ENCODE data around the gene LGALS1.

LGALS1 gene

DNA sequence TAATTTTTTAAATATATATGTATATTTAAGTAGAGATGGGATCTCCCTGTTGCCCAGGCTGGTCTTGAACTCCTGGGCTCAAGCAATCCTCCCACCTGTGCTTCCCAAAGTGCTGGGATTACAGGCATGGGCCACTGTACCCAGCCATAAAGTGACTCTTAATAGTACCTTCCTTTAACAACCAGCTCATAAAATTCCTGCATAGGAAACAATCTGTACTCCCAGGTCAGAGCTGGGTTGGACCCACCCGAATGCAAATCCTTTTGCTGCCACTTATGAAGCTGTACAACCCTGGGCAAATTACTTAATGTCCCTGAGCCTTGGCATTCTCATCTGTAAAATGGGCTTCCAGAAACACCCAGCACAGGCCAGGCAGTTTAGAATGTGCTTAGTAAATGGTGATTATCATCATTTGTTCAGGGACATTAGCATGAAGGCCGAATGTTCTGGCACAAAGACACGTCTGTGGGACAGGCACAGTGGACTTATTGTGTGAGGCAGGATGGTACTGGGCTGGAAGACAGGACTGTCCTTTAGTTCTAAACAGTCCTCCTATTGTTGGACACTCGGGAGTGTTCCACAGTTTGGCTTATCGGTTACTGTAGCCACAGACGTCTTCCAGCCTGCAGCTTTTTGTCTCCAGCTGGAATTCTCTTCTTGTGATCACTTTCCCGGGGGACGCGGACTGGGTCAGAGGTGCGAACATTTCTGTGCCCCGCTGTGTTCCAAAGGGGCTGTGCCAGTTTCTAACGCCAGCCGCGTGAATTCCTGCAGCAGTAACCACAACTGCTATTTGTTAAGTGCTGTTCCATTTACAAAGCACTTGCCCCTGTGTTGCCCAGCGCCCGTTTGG is 11.0 kb upstream of the LGALS1 start:
- DNase-seq = no peak

- no peak for DNase-seq
Measured at GRCh38 chr22:37665487-37665886, 9.9 kb upstream of the LGALS1 start.

- DNase-seq = no peak
Measured at GRCh38 chr22:37669586-37669985, 5.8 kb upstream of the LGALS1 start.

DNA sequence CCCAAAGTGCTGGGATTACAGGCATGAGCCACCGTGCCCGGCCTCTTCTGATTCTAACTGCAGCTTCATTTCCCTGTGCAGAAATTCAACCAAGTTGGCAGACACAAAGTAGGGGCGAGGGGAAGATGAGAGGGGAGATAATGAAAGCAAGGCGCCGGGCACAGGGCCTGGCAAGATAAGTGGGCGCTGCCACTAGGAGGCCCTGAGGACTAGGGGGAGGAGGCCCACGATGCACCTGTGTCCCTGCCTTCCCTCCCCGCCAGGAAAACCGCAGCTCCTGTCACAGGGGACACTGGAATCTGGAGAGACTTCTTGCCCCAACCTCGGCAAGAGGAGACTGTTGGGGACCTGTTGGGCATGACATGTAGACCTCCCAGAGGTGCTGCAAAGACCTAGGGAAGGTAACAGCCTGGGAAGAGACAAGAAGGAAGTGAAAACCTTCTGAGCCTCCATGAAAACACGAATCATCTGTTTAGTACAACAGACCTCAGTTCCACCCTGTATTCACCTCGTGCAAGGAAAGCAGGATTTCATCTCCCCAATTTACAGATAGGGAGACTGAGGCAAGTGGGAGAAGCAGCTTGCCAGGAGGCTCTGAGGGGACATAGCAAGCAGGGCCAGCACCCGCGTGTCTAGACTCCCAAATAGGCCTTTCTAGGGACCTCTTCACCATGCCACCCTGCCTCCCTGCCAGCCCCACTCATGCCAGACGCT is 3.1 kb upstream of the LGALS1 start:
- peak; percentile 25 for DNase-seq

GRCh38 chr22:37672920-37673455 is 2.4 kb upstream of the LGALS1 start:
- DNase-seq = no peak

DNA sequence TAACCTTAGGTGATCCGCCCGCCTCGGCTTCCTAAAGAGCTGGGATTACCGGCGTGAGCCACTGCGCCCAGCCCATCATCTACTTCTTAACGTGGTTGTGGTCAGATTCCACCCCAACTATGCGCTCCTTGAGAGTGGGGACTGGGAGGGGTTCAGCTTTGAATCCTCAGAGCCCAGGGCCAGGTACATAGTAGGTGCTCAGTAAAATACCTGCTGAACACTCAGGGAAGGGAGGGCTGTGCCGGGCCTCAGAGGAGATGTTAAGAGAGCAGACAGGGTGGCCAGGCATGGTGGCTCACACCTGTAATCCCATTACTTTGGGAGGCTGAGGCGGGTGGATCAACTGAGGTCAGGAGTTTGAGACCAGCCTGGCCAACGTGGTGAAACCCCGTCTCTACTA is 1.2 kb upstream of the LGALS1 start:
- DNase-seq = no peak

DNA sequence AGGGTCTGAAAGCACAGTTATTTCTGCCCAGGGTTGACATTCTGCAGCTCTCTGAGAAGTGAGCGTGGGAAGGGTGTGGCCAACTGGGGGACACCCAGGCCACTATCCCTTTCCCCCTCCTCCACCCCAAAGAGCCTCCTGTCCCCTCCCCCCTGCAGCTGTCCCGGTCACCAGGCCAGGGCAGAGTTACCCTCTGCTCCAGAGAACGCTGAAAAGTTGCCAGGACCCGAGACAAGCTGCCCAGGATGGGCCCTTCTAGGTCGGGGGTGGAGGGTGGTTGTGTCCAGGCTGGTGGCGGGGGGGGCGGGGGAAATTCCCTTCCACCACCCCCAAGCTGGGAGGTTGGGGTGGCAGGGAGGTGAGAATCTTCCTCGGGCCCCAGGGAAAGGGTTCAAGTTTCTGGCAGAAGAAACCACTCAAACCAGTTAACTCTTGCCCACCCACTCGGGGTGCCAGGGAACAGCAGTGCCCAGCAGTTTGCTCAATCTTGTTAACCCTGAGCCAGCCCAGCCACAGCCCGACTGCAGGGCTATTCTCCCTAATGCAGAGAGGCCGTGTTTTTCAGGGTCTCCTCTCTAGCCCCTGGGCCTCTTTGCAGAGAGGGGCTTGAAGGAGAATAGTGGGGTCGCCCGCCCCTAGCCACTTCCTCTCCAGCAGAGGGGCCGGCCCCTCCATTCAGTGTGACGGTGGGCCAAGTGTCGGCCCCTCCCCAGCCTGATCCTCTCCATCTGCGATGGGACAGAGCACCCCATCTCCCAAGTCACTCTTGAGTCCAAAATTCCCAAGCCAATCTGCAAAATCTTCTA is 697 bp downstream of the LGALS1 start:
- peak; percentile 34 to 46 for DNase-seq

- DNase-seq = peak; percentile 94 to 95
Measured at GRCh38 chr22:37676736-37677492, 1.5 kb downstream of the LGALS1 start.

GRCh38 chr22:37677493-37677974 is 2.1 kb downstream of the LGALS1 start:
- no peak for DNase-seq

- DNase-seq = no peak
Measured at GRCh38 chr22:37678372-37678771, 2.9 kb downstream of the LGALS1 start.

DNA sequence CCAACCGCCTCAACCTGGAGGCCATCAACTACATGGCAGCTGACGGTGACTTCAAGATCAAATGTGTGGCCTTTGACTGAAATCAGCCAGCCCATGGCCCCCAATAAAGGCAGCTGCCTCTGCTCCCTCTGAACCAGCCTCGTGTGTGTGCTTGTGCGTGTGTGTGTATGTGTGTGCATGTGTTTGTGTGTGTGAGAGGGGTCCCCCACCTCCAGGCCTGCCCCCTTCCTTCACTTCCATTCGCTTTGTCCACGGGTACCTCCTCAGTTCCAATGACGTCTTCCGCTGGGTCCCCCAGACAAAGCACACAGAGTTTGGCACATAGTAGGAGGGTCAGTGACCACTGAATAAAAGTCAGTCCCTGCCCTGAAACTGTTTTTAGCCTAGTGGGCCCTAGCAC is 4.2 kb downstream of the LGALS1 start:
- no peak for DNase-seq

DNA sequence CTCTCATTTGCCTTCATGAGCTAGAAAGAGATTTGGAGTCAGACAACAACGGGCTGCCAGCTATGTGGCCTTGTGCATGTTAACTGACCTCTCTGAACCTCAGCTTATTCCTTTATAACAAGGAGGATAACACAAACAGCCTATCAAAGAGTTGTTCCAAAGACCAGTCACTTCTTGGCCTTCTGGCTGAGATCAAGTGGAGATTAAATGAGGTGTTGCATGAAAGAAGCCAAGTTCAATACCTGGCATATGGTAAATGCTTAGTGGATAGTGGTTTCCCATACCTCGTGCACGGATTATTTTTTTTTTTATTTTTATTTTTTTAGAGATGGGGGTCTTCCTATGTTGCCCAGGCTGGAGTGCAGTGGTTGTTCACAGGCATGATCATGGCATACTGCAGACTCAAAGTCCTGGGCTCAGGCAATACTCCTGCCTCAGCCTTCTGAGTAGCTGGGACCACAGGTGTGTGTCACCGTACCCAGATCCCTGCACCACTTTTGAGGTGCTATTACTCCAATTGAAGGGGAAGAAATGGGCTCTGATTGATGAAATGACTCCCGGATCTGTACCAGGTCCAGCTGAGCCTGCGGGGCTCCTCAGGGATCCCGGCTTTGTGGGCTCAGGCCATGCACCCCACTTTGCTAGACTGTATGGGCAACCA is 4.9 kb downstream of the LGALS1 start:
- DNase-seq = no peak

GRCh38 chr22:37681001-37681424 is 5.6 kb downstream of the LGALS1 start:
- DNase-seq = no peak

DNA sequence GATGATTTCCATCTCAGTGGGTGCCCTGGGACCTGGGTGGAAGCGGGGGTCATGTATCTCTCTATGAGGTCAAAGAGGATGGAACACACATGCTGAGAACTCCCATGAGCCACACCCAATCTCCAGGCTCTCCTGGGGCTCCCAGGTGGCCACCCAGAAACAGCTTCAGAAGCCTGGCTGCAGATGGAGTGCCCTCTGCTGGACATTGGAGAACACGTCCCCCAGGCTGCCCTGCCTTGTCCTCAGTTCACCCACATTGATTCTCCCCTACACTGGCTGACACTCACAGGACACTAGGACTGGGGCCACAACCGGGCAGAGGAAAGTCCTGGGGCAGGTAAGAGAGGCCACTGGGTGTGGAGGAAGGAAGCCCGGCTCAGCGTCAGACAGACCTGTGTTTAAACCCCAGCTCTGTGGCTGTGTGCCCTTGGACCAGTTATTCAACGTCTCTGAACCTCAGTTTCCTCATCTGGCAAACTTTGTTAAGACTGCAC is 6.2 kb downstream of the LGALS1 start:
- peak; percentile 76 to 80 for DNase-seq

DNA sequence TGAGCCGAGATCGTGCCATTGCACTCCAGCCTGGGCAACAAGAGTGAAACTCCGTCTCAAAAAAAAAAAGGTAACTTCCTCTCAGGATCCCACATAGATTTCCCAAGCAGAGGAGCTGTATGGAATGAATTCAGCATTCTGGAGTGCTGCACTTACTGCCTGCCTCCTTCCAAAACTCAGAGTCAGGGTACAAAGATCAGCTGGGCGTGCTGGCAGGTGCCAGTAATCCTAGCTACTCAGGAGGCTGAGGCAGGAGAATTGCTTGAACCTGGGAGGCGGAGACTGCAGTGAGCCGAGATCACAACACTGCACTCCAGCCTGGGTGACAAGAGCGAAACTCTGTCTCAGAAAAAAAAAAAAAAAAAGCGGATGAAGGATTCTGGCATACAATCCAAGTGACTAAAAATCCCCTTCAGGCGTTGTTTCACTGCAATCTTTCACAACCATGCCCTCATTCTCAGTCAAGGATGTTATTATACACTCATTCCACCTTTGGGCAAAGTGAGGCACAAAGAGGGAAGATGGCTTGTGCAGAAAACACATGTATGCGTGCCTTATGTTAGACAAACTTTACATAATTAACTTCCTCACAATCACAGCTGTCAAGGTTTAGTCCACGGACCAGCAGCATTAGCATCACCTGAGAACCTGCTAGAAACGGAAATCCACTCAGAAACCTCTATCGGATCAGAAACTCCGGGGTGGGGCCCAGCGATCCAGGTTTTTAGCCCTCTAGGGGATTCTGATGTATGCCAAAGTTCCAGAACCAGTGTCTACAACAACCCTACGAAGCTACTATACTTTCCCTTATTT is 9.6 kb downstream of the LGALS1 start:
- no peak for DNase-seq

DNA sequence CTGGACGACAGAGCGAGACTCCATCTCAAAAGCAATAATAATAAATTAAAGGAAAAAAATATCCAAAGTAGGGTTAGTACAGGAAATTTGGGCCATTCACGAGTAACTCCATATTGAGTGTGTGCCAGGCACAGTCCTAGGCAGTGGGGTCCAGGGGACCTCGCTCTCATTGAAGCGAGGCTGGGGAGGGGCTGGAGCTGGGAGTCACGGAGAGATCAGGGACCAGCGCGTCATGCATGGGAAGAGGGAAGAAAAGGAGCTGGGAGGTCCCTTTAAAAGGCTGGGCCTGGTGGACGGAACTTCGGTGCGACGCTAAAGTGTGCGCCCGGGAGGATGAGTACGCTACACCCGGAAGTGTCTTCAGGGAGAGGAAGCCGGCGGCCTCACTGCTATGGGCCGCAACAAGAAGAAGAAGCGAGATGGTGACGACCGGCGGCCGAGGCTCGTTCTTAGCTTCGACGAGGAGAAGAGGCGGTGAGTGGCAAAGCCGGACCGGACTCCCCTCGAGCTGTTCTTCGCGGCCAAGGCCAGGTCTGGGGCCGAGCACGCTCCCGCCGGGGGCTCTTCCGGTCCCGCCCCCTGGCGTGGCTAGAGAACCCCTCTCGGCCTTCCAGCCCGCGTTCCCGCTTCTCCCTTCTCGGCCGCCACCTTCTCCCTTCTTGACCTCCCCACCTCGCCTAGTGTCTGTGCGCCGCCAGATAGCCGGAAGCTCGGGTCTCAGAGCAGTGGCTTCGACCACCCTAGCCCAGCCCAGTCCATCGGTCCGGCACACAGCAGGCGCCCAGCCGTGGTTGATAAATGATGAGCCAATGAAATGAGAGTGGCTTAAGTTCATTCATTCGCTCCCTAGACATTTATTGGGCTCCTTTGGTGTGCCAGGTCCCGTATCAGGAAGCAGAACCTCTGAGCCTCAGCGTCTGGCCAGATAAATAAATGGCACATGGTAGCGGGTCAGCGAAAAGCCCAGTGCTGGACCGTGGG is 10.9 kb downstream of the LGALS1 start, which contains the start of gene NOL12:
Gene NOL12 (plus strand): TSS at position 342 of the 981 bp plus-strand sequence. CDS start 50 bp downstream, at position 392.
- DNase-seq = peak; percentile 79 to 85

GRCh38 chr22:37690407-37690806 is 15.0 kb downstream of the LGALS1 start:
- no peak for DNase-seq

- no peak for DNase-seq
Measured at GRCh38 chr22:37690901-37691504, 15.6 kb downstream of the LGALS1 start.

All from CD4-positive, alpha-beta T cell treated with Interleukin-1 beta for 1 hour (primary cell).